Lower lobe of right lung (tissue), 2 donors: ENCODE results near the gene MAGEF1. TPM values are rescaled to one million over a fixed set of nuclear protein-coding genes. Genes with fewer than 3 reads are reported as not detected.

Source experiments
- ATAC-seq, 2 donors: fragments of 200-7000 bp; cut with Tn5 transposase; one replicate each; pipeline ENCODE4 v1.9.1; 2020 to 2022; ENCODE audit warnings: mild to moderate bottlenecking in 2 of 2, moderate library complexity in 2 of 2
- DNase-seq: peaks from one replicate; pipeline ENCODE4 v3.0.0-alpha.2; 2020
- H3K27ac ChIP-seq: fragments of 200-600 bp; one replicate; pipeline ENCODE4 v1.8.0; 2022
- H3K27me3 ChIP-seq: fragments of 200-600 bp; one replicate; pipeline ENCODE4 v1.8.0; 2022; ENCODE audit warnings: low read depth
- H3K36me3 ChIP-seq: fragments of 200-600 bp; one replicate; pipeline ENCODE4 v1.8.0; 2022; ENCODE audit warnings: mild to moderate bottlenecking
- H3K4me1 ChIP-seq: fragments of 200-600 bp; one replicate; pipeline ENCODE4 v1.8.0; 2022
- H3K4me3 ChIP-seq: fragments of 200-600 bp; one replicate; pipeline ENCODE4 v1.8.0; 2022; ENCODE audit warnings: mild to moderate bottlenecking
- H3K9me3 ChIP-seq: fragments of 200-600 bp; one replicate; pipeline ENCODE4 v1.8.0; 2022
- intact Hi-C: fragments of 100-400 bp; cut with DNase I; formaldehyde crosslinking; loops from one replicate; pipeline ENCODE4 v1.11.0; 2022
- total RNA-seq: library from RNA; stranded (reverse); fragmentation: NEBNext Ultra II Directional; extraction: Animal tissue kit (Norgen Biotek cat#: 25700); gene quantifications from one replicate; pipeline ENCODE4 v1.2.1, GENCODE V29; 2021
- TF ChIP-seq, protein P1 (sequence below): fragments of 200-600 bp; IDR thresholded peaks from one replicate; pipeline ENCODE4 v1.8.0; 2022; ENCODE audit warnings: antibody characterized with exemption, mild to moderate bottlenecking
- donor health status: DM: no; HTN: yes; CAD: no; lungs with severe emphysema.

The MAGEF1 gene
- total RNA-seq, 1 donor from 2014 or later: 23.5 TPM

DNA sequence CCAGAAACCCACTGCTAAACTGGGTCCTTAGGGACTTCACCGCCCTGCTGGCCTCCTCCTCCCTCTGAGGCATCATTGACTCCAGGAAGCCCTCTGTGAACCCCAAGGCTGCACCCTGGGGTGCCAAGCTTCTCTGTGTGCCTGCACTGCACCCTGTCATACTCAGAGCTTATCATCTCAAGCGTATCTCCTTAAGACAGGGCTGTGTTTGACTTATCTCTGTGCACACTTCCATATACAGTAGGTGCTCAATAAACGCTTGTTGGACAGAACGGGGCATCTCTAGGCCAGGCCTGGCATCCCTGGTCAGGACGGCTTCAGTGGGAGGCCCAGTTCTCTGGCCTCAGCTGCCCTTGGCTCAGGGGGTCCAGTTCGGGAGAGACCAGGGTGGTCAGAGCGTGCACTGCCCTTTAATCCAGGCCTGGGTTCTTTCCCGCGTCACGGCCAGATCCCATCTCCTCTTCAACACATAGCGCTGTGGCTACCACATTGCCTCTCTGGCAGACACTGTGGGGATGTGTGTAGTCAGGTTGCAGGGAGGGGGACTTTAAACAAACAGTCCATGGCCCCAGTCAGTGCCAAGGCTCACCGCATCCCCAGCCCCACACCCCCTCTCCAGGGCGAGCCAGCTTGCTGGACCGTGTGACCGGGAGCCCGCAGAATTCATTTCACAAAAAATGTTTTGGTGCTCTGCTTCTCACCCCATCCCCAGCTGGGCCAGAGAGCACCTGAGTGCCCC lies 33.4 kb downstream of the MAGEF1 start:
- TF ChIP-seq, protein P1, sequence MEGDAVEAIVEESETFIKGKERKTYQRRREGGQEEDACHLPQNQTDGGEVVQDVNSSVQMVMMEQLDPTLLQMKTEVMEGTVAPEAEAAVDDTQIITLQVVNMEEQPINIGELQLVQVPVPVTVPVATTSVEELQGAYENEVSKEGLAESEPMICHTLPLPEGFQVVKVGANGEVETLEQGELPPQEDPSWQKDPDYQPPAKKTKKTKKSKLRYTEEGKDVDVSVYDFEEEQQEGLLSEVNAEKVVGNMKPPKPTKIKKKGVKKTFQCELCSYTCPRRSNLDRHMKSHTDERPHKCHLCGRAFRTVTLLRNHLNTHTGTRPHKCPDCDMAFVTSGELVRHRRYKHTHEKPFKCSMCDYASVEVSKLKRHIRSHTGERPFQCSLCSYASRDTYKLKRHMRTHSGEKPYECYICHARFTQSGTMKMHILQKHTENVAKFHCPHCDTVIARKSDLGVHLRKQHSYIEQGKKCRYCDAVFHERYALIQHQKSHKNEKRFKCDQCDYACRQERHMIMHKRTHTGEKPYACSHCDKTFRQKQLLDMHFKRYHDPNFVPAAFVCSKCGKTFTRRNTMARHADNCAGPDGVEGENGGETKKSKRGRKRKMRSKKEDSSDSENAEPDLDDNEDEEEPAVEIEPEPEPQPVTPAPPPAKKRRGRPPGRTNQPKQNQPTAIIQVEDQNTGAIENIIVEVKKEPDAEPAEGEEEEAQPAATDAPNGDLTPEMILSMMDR: no peak
- Histone ChIP-seq H3K36me3 (no peaks in the 10 kb centered on the region), H3K9me3 (no peaks in the 10 kb centered on the region), H3K27ac (no peak overlapping the region), H3K27me3 (no peaks in the 10 kb centered on the region), H3K4me3 (no peak overlapping the region), H3K4me1 (no peaks in the 10 kb centered on the region)
- intact Hi-C loops: no loop called here
- DNase-seq (no peak), ATAC-seq (peak in 1 of 2 donors; percentile 38)

DNA sequence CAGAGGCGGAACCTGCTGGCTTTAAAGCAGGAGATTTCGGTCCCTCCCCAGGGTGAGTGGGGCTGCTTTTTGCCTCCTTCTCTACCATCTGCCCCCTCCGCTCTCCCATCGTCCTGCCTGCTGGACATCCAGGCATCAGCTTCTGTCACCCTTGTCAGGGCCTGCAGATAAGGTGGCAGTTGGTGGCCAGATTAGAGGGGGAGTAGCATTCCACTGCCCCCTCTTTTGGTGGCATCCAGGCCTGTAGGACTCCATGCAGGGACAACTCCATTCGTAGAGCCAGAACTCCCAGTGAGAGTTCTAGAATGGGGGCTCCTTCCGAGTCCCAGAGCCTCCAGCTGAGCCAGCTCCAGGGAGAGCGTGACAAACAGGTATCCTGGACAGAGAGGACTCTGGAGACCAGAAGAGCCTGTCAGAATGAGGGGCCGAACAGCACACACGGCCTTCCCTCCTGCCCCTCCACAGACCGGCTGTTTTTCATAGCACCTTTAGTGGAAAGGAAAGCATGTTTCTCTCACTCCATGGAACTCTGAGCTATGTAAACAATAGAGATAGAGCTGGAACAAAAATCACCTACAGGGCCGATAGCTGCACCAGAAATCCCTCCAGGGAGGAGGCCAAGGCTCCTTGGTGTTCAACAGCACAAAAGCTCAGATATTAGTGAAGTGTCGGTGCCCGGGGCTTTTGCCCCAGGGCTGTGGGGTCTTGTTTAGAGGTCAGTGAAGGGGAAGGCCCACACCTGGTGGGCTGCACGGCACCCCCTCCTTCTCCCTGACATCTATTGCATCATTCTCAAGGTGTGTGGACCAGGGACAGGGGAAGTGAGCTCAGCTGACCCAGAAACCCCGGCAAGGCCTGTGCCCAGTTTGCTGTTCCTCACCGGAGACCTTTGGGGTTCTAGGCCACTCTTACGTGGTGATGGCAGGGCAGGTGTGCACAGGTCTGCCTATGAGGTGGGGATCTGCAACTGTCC lies 34.2 kb downstream of the MAGEF1 start:
- no peak overlapping the region for H3K4me3 ChIP-seq
- TF ChIP-seq, protein P1: no peak
- no peaks in the 10 kb centered on the region for H3K4me1 ChIP-seq
- DNase-seq (no peak), ATAC-seq (no peak)
- H3K27me3 ChIP-seq: no peaks in the 10 kb centered on the region
- no peaks in the 10 kb centered on the region for H3K36me3 ChIP-seq
- H3K9me3 ChIP-seq: no peaks in the 10 kb centered on the region
- H3K27ac ChIP-seq: no peak overlapping the region
- intact Hi-C loops: no loop called here

DNA sequence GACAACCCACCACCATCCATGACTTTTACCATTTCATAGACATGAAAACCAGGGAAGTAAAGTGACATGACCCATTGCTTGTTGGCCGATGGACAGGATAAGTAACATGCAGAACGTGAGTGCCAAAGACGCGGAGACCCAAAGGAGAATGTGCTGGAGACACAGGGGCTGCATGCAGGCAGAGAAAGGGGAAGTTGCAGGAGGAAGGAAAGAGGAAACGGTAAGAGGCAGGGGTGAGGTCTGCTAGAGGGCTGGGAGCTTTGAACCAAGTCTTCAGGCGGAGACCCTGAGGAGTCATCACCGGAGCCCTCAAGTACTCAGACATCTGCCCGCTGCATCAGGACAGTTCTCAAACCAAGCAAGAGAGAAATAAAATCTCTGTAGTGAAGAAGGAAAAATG lies 34.9 kb downstream of the MAGEF1 start:
- intact Hi-C loops: no loop called here
- Histone ChIP-seq H3K27ac (no peak overlapping the region), H3K4me1 (no peaks in the 10 kb centered on the region), H3K4me3 (no peak overlapping the region), H3K9me3 (no peaks in the 10 kb centered on the region), H3K36me3 (no peaks in the 10 kb centered on the region), H3K27me3 (no peaks in the 10 kb centered on the region)
- DNase-seq: no peak
- TF ChIP-seq, protein P1: no peak
- ATAC-seq: peak; percentile 33 to 56

DNA sequence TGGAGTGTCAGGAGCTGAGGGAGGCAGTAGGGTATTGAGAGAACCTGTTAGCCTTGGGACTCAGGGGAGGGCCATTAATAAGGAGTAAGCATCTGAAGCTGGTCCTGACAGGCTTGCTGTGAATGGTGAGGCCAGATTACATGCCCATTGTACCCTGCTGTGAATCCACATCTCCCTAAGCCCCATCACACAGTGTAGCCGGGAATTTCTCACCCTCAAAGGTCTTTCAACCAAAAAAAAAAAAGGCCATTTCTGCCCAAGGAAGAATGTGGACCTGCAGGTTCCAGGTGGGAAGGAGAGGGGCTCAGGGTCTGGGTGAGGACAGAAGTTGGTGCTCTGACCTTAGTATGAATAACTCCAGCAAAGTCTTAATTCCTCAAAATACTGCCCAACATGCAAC lies 37.2 kb downstream of the MAGEF1 start:
- H3K9me3 ChIP-seq: no peaks in the 10 kb centered on the region
- TF ChIP-seq, protein P1: no peak
- no peaks in the 10 kb centered on the region for H3K4me1 ChIP-seq
- DNase-seq (no peak), ATAC-seq (no peak)
- H3K36me3 ChIP-seq: no peaks in the 10 kb centered on the region
- intact Hi-C loops: no loop called here
- H3K27me3 ChIP-seq: no peaks in the 10 kb centered on the region
- H3K27ac ChIP-seq: no peak overlapping the region
- H3K4me3 ChIP-seq: no peak overlapping the region

GRCh38 chr3:184672977-184673870 lies 38.6 kb downstream of the MAGEF1 start:
- DNase-seq (no peak), ATAC-seq (no peak)
- intact Hi-C loops: no loop called here
- Histone ChIP-seq H3K36me3 (no peaks in the 10 kb centered on the region), H3K27me3 (no peaks in the 10 kb centered on the region), H3K4me1 (no peaks in the 10 kb centered on the region), H3K27ac (no peak overlapping the region), H3K9me3 (no peaks in the 10 kb centered on the region), H3K4me3 (no peak overlapping the region)
- TF ChIP-seq, protein P1: no peak
